ENCODE results near the gene CCL15. TPM values are rescaled to one million over a fixed set of nuclear protein-coding genes. Genes with fewer than 3 reads are reported as not detected.
A peak's percentile ranks its signal among the peaks of the same experiment; 100 is the strongest.

Gene CCL15
- total and polyA plus RNA-seq, 8 donors: 0.15 to 1.3 (median 0.33) TPM; not detected in 2

DNA sequence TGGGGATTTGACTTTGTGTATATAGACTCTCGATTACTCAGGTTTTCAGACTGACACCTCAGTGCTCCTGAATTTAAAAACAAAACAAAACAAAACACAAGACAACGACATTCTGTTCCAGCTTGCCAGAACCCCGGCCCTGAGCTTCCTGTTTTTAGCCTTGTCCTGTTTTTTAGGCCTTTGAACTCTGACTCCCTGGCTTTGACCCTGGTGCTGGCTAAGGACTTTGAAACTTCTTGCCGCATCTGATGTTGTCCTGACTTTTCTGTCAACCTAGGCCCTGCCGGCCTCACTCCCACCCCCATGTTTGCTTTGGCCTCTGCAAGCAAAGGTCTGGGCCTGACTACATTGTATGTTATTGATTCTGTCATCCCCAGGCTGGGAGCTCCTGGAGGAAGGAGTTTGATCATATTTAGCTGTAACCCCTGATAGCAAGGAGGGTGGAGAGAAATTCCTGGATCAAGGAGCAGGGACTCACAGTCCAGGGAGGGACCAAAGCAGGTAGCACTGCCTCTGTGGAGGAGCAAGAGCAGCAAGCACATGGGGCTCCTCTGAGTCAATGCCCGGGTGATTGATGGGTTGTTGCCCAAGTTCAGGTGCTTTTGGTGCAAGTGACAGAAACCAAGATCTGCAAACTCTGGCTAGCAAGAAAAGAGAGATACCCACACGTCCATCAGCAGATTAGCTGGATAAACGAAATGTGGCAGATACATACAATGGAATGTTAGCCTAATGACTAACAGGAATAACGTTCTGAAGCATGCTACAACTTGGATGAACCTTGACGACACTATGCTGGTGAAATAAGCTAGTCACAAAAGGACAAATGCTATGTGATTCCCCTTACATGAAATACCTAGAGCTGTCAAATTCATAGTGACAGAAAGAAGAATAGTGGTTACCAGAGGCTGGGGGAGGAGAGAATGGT is 27.8 kb downstream of the CCL15 start:
- intact Hi-C loops (cut with DNase I): loop anchor here (5.0 to 10.0 kb wide), 2 partner anchors 171 to 174 kb away; no protein-coding TSS in a partner anchor
- Histone ChIP-seq H3K4me3 (no peak overlapping the region), H3K36me3 (no peaks in the 10 kb centered on the region), H3K9me3 (no peaks in the 10 kb centered on the region), H3K27me3 (no peaks in the 10 kb centered on the region), H3K4me1 (peaks cover 0 to 14% of the 10 kb centered on the region in 2 donors), H3K27ac (peak overlapping the region in 1 of 2 donors; percentile 33)
- ATAC-seq (no peak), DNase-seq (no peak)
- TF ChIP-seq CTCF (IDR thresholded peaks at IDR 0.05): no peak

DNA sequence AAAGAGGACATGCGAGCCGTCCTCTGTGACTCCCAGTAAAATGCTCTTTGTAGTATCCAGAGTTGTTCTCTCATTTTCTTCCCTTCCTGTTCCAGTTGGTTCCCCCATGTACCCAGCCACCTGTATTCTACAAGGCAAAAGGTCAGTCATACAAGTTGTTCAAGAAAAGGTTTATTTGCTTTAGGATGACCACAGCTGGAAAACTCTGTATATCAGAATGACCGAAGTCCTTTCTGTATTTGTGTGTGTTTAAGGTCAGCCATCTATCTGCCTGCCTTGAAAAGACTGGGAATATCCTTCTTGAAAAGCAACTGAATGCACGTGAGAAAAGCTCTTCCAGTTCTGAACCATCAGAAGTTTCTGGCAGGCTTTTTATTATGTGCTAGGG is 28.4 kb downstream of the CCL15 start:
- peak overlapping the region in 1 of 2 donors; percentile 33 for H3K27ac ChIP-seq
- peaks cover 0 to 14% of the 10 kb centered on the region in 2 donors for H3K4me1 ChIP-seq
- DNase-seq (no peak), ATAC-seq (no peak)
- H3K27me3 ChIP-seq: no peaks in the 10 kb centered on the region
- H3K9me3 ChIP-seq: no peaks in the 10 kb centered on the region
- H3K4me3 ChIP-seq: no peak overlapping the region
- TF ChIP-seq CTCF (IDR thresholded peaks at IDR 0.05): no peak
- intact Hi-C loops (cut with DNase I): loop anchor here (5.0 to 10.0 kb wide), 2 partner anchors 172 to 174 kb away; no protein-coding TSS in a partner anchor
- H3K36me3 ChIP-seq: no peaks in the 10 kb centered on the region

- H3K27me3 ChIP-seq: no peaks in the 10 kb centered on the region
- no peak for TF ChIP-seq CTCF (IDR thresholded peaks at IDR 0.05)
- DNase-seq: no peak
- no peak overlapping the region for H3K4me3 ChIP-seq
- peak overlapping the region in 1 of 2 donors; percentile 8 for H3K27ac ChIP-seq
- no peaks in the 10 kb centered on the region for H3K36me3 ChIP-seq
- no peaks in the 10 kb centered on the region for H3K9me3 ChIP-seq
- intact Hi-C loops (cut with DNase I): loop anchor here (5.0 to 10.0 kb wide), 2 partner anchors 172 to 175 kb away; no protein-coding TSS in a partner anchor
- peaks cover 0 to 14% of the 10 kb centered on the region in 2 donors for H3K4me1 ChIP-seq
- no peak for ATAC-seq
These were observed 28.8 kb downstream of the CCL15 start for GRCh38 chr17:35972535-35972934.

DNA sequence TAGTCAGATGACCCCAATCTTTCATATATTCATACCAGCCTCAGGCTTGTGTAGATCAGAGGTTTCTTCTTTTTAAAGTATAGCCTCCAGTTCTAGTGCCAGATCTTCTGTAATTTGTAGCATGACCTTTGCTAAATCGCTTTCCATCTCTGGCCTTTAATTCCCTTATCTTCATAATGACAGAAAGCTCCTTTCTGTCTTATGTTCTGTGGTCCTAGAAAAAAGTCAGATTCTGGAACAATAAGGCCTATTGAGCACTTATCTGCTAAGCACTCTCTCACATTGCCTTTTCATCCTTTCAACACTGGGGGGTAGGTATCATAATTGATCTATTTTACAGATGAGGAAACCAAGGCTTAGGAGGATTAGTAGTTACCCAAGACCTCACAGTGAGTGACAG is 29.3 kb downstream of the CCL15 start:
- Histone ChIP-seq H3K4me1 (peaks cover 0 to 14% of the 10 kb centered on the region in 2 donors), H3K9me3 (no peaks in the 10 kb centered on the region), H3K4me3 (no peak overlapping the region), H3K27ac (peak overlapping the region in 1 of 2 donors; percentile 8), H3K36me3 (no peaks in the 10 kb centered on the region), H3K27me3 (no peaks in the 10 kb centered on the region)
- ATAC-seq (no peak), DNase-seq (no peak)
- intact Hi-C loops (cut with DNase I): loop anchor here (5.0 to 10.0 kb wide), 2 partner anchors 173 to 175 kb away; no protein-coding TSS in a partner anchor
- no peak for TF ChIP-seq CTCF (IDR thresholded peaks at IDR 0.05)
